ENCODE measurements around the gene HMCES.

- no peak for TF ChIP-seq CTCF (IDR thresholded peaks at IDR 0.05)
- no peak for TF ChIP-seq POLR2A (IDR thresholded peaks at IDR 0.05)
Observed at GRCh38 chr3:129277829-129278271, 820 bp upstream of the HMCES start.

Data from right lobe of liver (tissue), 4 donors.